Right renal pelvis (tissue), 4 donors: ENCODE data around the gene BBC3. TPM values are rescaled to one million over a fixed set of nuclear protein-coding genes. Genes with fewer than 3 reads are reported as not detected.

Source experiments
- DNase-seq, 4 donors: peaks; one replicate each; pipeline ENCODE4 v3.0.0-alpha.2; 2013; ENCODE audit warnings: low read depth in 4 of 4, low spot score in 3 of 4, missing footprints in 1 of 4
- polyA plus RNA-seq, 4 donors: library from polyadenylated mRNA; unstranded; fragments of 120-200 nt; gene quantifications; one replicate each; pipeline ENCODE4 v1.2.1, GENCODE V29; 2013; ENCODE audit not compliant: insufficient read length in 4 of 4

The BBC3 gene
- polyA plus RNA-seq, 4 donors = 1.1 to 2.9 (median 1.6) TPM

DNA sequence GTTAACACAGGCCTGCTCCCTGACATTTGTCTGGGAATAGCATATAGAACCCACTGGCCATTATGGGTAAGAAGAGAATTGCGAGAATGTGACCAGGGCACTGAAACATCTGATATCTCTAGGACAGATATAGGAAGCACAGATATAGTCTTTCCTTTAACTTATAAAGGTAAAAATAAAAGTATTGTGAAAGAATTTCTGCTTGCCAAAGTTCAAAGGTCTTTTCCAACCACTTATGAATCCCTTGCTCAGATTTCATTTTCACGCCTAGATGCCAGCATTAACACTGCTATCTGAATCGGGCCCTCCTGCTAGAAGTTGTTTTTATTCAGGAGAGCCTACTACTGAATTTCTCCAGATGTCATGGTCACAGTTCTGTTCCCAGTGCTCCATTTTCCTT lies 27.7 kb downstream of the BBC3 start:
- DNase-seq = no peak

DNA sequence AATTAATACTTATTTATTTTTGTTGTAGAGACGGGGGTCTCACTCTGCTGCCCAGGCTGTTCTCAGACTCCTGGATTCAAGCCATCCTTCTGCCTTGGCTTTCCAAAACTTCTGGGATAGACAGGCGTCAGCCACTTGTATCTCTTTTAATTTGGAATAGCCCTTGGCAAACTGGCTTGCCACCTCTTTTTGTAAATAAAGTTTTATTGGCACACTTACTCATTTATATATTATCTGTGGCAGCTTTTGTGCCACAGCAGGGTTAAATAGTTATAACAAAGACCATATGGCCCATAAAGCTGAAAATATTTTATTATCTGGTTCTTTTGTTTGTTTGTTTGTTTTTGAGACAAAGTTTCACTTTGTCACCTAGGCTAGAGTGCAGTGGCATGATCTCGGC lies 30.5 kb downstream of the BBC3 start:
- DNase-seq = no peak

DNA sequence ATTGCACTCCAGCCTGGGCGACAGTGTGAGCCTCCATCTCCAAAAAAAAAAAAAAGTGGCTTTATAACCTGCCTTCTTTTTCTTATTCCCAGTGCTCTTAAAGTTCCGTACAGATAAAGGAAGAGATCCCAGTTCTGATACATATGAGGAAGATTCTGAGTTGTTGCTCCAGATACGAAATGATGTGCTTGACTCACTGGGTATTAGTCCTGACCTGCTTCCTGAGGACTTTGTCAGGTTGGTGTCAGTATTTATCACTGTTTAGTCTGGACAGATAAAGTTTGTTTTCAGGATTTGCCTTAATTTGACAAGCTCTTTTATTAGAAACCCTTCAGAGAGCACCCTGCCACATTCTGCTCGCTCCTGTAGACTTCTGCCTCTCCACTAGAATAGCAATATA lies 33.9 kb downstream of the BBC3 start:
- no peak for DNase-seq

DNA sequence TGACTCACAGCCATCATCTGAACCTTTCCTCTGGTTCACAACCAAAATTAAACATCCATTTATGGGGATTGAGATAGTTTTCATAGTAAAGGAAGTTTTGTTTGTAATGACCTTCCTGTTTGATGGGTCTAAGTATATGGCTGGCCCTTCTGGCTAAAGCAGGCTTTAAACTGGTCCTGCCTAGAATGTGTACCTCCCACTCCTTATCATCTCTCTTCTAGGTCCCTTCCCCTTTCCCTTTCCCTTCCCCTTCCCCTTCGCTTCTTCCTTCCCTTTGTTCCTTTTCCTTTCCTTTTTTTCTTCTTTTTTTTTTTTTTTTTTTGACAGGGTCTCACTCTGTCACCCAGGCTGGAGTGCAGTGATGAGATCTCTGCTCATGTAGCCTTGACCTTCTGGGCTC lies 35.6 kb downstream of the BBC3 start:
- DNase-seq = no peak

DNA sequence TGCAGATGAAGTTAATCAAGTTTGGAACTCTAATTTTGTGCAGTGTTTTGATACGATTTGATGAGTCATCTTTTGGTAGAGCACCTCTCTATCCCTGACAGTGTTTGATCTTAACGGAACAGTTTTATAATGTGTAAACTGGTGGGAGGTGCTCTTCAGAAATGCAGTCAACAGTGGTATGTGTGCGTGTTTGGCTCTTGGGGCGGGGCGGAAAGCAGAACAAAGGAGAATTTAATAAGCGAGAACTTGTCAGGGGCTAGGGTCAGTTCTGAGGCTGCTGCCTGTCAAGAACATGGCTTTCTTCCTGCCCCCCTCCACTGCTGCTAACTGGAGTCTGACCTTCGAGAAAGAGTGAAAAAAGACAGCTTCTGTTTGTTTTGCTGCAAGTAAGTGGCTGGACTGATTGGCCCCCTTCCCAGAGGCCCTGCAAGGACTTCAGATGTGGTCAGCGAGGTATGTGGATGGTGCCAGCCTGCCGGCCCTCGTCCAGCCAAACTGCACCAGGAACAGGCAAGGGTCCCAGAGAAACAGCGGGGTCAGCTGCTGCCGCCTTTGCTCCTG lies 40.8 kb downstream of the BBC3 start:
- DNase-seq = peak in 3 of 4 donors; percentile 45 to 70 (median 69)

DNA sequence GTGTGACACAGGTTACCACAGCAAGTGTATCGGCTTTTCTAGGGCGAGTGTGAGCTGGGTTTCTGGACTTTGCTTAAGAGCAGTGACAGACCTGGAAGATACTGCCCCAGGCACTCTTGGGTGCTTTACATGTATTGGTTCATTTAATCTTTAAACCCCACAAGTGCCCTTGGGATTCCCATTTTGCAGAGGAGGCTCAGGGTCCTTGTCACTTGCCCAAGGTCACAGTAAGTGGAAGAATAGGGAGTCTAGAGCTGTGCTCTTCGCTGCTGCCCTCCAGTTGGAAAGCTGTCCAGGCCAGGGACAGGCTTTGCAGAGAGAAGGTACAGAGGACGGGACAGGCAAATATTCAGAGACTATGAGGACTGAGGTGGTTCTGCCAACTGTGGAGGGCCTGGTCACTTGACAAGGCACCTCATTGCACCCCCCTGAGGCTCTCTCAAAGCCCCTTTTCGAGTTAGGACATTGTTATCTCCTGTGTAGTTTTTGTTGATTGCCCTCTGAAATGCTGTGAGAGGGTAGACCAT lies 42.4 kb downstream of the BBC3 start:
- no peak for DNase-seq

DNA sequence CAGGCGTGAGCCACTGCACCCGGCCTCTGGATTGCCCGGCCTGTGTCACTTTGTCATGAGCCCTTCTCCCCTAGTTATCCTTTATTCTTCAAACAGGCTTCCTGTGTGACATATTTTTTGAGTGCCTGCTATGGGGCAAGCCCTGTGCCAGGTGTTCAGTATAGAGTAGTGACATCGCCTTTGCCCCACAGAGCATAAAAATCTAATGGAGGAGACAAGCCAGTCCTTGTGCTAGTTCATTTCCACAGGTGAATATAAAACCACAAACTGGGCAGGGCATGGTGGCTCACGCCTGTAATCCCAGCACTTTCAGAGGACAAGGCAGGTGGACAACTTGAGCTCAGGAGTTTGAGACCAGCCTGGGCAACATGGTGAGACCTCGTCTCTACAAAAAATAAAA lies 43.2 kb downstream of the BBC3 start:
- DNase-seq = no peak

DNA sequence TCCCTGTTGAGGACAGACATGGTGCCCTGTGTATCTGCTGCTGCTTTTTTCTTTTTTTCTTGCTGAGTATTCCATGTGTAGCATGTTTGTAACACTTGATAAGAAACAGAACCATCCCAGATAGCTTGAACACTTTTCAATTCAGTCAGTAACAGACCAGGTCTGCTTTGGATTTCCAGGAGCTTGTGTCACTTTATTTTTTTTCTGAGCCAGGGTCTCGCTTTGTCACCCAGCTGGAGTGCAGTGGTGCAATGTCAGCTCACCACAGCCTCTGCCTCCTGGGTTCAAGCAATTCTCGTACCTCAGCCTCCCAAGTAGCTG lies 43.7 kb downstream of the BBC3 start:
- no peak for DNase-seq

DNA sequence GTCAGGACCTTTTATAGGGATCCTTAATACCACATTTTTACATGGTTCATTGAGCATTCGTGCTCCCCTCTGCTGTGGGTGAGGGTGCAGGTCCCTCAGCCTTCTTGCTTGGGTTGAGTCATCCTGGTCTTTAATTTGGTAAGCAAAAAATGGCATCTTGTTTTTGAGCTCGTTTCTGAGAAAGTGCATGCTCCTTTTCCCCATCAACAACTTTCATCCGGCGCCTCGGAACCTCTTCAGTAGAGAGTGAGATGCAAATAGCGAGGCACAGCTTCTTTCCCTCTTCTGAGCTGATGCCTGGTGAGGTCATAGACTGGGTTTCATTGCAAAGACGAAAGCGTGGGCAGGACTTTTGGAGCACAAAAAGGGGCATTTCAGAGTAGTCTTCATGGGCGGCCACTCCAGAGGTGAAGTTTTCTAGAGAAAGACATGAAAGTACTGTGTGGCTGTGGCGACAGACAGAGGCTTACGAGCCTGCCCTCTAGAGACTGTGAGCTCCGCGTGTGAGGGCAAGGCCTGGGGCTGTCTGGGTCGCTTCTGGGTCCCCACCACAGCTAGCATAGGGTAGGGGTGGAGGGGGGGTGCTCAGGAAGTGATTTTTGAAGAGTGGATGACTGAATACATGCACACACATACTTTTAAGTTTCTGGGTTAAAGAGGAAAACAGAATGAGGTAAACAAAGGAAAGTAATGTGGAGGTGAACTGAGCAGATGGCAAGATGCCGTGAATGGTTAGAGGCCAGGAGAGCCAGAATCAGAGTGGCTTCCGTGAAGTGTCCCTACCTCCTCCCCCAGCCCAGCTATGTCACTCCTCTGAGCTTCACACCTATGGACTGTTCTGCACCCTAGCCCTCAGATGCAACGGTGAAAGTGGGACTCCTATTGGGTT lies 44.3 kb downstream of the BBC3 start:
- DNase-seq = no peak

DNA sequence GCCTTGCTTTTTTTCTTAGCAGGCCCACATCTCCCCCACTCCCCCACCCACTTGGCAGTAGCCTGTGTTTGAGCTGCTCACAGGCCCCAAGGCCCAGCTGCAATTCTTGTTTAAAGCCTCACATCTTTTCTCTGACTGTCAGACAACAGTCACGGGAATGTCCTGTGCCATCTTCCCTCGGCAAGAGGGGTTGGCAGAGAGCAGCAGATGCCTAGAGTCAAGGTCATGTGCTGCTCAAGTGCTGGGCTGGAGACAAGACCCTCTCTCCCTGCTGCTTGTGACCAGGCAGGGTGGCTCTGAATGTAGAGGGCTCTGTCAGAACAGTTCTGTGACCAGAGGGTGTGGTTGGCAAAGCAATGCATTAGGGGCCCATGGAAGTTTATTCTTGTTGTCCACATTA lies 47.4 kb downstream of the BBC3 start:
- no peak for DNase-seq

DNA sequence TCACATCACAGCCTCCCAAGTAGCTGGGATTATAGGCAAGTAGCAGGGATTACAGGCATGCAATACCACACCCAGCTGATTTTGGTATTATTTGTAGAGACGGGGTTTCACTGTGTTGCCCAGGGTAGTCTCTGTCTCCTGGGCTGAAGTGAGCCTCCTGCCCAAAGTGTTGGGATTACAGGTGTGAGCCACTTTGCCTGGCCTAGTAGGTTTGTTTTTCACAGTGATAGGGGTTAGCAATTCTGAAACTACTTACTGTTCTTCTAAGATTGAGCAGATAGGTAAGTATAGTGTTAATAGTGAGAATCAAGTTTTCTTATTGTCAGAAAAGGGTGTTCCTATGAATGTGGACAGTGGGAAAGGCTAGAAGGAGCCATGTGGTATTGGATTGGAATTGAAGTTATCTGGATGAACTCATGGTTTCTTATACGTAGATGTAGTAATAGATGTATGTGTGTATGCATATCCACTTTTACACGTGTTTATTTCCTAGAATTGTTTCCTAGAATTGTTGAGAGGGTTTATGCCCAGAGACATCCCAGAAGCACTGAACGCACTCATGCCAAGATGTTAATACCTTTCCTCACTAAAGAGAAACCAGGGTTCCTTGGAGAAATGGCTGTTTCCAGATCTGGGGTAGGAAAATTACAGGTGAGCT lies 51.2 kb downstream of the BBC3 start:
- no peak for DNase-seq

DNA sequence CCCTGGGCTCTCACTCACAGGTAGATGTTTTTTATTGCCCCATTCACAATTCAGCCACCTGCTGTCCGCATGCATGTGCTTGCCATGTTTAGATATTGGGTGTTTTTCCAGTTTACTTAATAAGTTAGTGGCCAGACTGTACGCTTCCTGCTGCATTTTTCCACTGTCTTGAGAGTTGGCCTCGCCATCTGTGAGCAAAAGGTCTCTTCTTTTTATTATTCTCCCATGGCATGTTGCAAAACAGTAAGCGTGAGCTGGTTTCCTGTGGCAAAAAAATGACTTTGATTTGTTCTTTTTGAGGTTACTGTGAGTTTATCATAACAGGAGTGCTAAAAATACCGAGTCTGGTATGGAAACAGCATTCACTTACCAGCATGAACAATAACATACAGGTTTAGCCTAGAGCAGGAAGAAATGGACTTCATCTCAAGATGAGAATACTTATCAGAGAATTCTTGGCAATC lies 54.3 kb downstream of the BBC3 start:
- DNase-seq = no peak

DNA sequence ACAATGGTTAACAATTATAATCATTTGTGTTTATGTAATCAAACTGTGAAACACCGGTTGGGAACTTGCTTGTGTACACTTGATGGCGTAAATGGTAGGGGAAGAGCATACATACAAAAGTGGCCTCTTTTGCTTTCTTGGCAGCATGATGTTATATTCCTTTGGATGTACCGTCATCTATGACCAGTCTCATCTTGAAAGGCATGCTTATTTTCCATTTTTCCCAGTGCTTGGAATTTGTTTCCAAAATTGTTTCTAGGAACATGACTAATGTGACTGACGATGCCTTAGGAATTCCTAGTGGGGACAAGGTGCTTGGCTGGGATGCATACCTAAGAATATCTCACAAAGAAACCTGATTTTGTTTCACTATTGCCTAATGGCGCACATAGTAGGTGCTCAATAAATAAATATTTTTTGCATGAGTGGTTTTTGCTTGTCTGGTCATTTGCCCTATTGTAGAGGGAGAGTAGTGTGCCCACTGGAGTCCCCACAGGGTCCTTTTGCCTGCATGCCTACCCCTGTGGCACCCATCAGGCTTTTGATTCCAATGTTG lies 54.9 kb downstream of the BBC3 start:
- no peak for DNase-seq

DNA sequence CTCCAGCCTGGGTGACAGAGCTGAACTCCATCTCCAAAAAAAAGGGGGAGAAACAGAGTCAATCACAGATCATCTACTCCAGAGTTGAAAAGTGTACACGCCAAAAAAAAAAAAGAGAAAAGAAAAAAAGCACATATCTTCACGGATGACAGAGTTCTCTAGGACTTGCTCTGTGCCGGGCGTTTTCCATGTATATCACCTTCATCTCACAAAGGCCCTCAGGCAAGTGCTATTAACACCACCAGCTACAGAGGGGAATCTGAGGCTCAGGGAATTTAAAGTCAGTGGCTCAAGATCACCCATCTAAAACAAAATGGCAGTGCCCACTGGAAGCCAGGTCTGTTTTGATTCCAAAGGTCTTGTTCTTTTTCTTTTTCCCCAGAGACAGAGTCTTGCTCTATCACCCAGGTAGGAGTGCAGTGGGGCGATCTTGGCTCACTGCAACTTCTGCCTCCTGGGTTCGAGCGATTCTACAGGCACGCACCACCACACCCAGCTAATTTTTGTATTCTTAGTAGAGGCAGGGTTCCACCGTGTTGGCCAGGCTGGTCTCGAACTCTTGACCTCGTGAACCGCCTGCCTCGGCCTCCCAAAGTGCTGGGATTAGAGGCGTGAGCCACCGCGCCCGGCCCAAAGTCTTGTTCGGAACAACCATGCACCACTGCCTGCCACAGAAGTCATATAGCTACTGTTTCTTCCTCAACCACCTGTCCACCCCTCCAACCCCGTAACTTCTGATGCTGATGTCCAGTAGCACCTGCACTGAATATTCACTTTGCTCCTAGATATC lies 58.1 kb downstream of the BBC3 start:
- no peak for DNase-seq

Other genes starting within 250 kb of the BBC3 start
- gene NPAS1, start 211.4 kb downstream of the BBC3 start, polyA plus RNA-seq = 1 to 10 TPM; 1.3 to 3.1 (median 1.4) TPM
- 10 to 100 TPM in 2 of 4 donors, 1 to 10 TPM in 2; 6.2 to 18.5 (median 9.0) TPM for gene TMEM160, start 182.6 kb downstream of the BBC3 start, polyA plus RNA-seq
- gene ZC3H4, start 117.4 kb downstream of the BBC3 start, polyA plus RNA-seq = 10 to 100 TPM; 33.8 to 35.2 (median 34.6) TPM
- 100 to 1,000 TPM; 116 to 132 (median 122) TPM for gene SAE1, start 100.4 kb downstream of the BBC3 start, polyA plus RNA-seq
- 10 to 100 TPM; 19.6 to 29.4 (median 22.0) TPM for gene CCDC9, start 25.3 kb upstream of the BBC3 start, polyA plus RNA-seq
- gene INAFM1, start 43.7 kb upstream of the BBC3 start, polyA plus RNA-seq = 10 to 100 TPM in 1 of 4 donors, 1 to 10 TPM in 3; 6.5 to 11.7 (median 7.6) TPM
- gene C5AR1, start 78.7 kb upstream of the BBC3 start, polyA plus RNA-seq = 1 to 10 TPM; 4.6 to 6.9 (median 5.2) TPM
- under 1 TPM; 0.23 to 0.45 (median 0.29) TPM for gene C5AR2, start 101.0 kb upstream of the BBC3 start, polyA plus RNA-seq
- gene DHX34, start 118.1 kb upstream of the BBC3 start, polyA plus RNA-seq = 10 to 100 TPM; 11.6 to 17.5 (median 12.4) TPM
- gene MEIS3, start 188.3 kb upstream of the BBC3 start, polyA plus RNA-seq = 10 to 100 TPM; 18.6 to 28.0 (median 20.1) TPM
- under 1 TPM in 3 of 4 donors, not detected in 1; 0.06 to 0.25 (median 0.20) TPM for gene SLC8A2, start 240.7 kb upstream of the BBC3 start, polyA plus RNA-seq